Tibial nerve (tissue), 3 donors: ENCODE results near the gene ZFAND4.
"Not testable (repeated sequence)": the region's sequence is repeated elsewhere in the genome, so short reads cannot be mapped to it uniquely, and the experiment has no call there.

Experiments
- POLR2A ChIP-seq, 2 donors: fragments of 450-650 bp; IDR thresholded peaks; one replicate each; pipeline ENCODE4 v1.6.1; 2017; ENCODE audit warnings: antibody characterized with exemption in 2 of 2, mild to moderate bottlenecking in 2 of 2, moderate library complexity in 2 of 2
- TF ChIP-seq, protein P1 (sequence below), 5 experiments: fragments of 200-600 bp in 3 of 5; fragments of 450-650 bp in 2 of 5; sonication (generic) in 3 of 5; IDR thresholded peaks; one replicate each; pipeline ENCODE4 v1.5.1; 2016 to 2019; ENCODE audit warnings: antibody characterized with exemption in 5 of 5, mild to moderate bottlenecking in 3 of 5, moderate library complexity in 2 of 5

DNA sequence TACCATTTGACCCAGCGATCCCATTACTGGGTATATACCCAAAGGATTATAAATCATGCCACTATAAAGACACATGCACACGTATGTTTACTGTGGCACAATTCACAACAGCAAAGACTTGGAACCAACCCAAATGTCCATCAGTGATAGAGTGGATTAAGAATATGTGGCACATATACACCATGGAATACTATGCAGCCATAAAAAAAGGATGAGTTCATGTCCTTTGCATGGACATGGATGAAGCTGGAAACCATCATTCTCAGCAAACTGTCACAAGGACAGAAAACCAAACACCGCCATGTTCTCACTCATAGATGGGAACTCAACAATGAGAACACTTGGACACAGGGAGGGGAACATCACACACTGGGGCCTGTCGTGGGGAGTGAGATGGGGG, 1.3 kb downstream of the ZFAND4 start:
- TF ChIP-seq POLR2A (IDR thresholded peaks at IDR 0.05) = not testable (repeated sequence)
- TF ChIP-seq, protein P1, sequence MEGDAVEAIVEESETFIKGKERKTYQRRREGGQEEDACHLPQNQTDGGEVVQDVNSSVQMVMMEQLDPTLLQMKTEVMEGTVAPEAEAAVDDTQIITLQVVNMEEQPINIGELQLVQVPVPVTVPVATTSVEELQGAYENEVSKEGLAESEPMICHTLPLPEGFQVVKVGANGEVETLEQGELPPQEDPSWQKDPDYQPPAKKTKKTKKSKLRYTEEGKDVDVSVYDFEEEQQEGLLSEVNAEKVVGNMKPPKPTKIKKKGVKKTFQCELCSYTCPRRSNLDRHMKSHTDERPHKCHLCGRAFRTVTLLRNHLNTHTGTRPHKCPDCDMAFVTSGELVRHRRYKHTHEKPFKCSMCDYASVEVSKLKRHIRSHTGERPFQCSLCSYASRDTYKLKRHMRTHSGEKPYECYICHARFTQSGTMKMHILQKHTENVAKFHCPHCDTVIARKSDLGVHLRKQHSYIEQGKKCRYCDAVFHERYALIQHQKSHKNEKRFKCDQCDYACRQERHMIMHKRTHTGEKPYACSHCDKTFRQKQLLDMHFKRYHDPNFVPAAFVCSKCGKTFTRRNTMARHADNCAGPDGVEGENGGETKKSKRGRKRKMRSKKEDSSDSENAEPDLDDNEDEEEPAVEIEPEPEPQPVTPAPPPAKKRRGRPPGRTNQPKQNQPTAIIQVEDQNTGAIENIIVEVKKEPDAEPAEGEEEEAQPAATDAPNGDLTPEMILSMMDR (IDR thresholded peaks at IDR 0.05) = not testable (repeated sequence)
